Testis (tissue), 2 donors: ENCODE measurements around the gene JCHAIN.

Source experiments
- POLR2A ChIP-seq: fragments of 450-650 bp; IDR thresholded peaks from one replicate; pipeline ENCODE4 v1.6.1; 2017; ENCODE audit warnings: antibody characterized with exemption, mild to moderate bottlenecking, moderate library complexity
- TF ChIP-seq, protein P1 (sequence below), 3 experiments: fragments of 450-650 bp in 2 of 3; fragments of 200-600 bp in 1 of 3; sonication (generic) in 1 of 3; IDR thresholded peaks; one replicate each; pipeline ENCODE4 v1.5.1; 2016 to 2019; ENCODE audit warnings: antibody characterized with exemption in 3 of 3, mild to moderate bottlenecking in 2 of 3, moderate library complexity in 1 of 3

DNA sequence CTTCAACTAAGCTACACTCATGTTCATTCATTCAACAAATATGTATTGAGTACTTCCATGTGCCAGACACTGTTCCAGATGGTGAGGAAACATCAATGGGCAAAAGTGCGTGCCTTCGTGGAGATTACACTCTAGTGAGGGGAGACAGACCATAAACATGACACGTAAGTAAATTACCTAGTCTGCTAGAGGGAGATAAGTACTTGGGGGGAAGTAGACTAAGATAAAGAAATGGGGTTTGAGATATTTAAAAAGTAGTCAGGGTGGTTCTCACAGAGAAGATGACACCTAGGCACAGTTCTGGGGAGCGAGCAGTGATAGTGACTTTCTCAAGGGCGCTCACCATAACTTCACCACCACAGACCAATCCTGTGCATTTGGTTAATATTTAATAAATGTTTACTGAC lies 11.7 kb downstream of the JCHAIN start:
- TF ChIP-seq, protein P1, sequence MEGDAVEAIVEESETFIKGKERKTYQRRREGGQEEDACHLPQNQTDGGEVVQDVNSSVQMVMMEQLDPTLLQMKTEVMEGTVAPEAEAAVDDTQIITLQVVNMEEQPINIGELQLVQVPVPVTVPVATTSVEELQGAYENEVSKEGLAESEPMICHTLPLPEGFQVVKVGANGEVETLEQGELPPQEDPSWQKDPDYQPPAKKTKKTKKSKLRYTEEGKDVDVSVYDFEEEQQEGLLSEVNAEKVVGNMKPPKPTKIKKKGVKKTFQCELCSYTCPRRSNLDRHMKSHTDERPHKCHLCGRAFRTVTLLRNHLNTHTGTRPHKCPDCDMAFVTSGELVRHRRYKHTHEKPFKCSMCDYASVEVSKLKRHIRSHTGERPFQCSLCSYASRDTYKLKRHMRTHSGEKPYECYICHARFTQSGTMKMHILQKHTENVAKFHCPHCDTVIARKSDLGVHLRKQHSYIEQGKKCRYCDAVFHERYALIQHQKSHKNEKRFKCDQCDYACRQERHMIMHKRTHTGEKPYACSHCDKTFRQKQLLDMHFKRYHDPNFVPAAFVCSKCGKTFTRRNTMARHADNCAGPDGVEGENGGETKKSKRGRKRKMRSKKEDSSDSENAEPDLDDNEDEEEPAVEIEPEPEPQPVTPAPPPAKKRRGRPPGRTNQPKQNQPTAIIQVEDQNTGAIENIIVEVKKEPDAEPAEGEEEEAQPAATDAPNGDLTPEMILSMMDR (IDR thresholded peaks at IDR 0.05): no peak
- no peak for TF ChIP-seq POLR2A
